Limb (tissue), 2 donors: ENCODE results near the gene PHF8.

Experiments used
- DNase-seq, 2 donors: peaks; one replicate each; pipeline ENCODE4 v3.0.0-alpha.2; 2016; ENCODE audit errors: extremely low spot score in 2 of 2

The PHF8 gene

DNA sequence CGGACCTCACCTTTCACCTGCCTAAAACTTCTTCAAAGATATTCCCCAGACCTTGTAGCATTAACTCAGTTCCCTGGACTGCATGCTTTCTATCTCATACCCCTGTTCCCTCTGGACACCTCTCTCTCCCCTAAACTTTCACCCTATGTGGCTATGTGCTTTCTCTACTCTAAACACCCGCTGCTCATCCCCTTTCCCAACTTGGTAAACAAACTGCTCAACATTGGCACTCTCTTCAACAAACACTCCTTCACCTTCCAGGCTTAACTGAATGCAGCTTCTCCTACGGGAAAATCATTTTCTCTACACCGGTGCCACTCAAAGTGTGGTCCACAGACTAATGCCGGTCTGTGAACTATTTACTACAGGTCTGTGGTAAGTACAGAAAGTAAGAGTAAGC is 19.9 kb downstream of the PHF8 start:
- DNase-seq = no peak

GRCh38 chrX:54012830-54013500 is 31.3 kb downstream of the PHF8 start:
- DNase-seq = no peak

DNA sequence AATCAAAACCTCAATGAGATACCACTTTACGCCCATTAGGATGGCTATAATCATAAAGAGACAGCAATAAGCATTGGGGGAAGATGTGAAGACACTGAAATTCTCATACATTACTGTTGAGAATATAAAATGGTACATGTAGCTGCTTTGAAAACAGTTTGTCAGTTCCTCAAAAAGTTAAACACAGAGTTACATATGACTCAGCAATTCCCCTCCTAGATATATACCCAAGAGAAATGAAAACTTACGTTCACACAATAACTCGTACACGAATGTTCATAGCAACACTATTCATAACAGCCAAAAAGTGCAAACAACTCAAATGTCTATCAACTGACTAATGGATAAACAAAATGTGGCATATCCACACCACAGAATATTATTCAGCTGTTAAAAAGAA is 36.6 kb downstream of the PHF8 start:
- no peak for DNase-seq

- DNase-seq = no peak
Measured at GRCh38 chrX:53997724-53998123, 46.5 kb downstream of the PHF8 start.

DNA sequence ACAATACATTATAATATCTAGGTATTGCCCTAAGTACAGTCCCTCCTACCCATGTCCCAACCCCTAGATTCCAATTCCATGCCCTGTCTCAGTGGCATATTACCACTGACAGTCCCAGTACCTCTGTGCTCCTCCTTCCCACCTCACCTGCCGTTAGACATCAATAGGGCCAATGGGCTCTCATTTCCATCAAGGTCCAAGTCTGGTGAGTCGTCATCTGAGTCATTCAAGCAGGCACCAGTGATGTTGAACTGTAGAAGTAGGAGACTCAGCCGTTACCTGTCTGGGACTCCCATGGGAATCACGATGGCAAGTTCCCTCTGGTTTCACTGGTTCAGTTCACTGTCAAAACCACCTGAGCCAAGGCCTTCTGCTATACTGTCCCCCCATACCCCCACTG is 51.7 kb downstream of the PHF8 start:
- no peak for DNase-seq

GRCh38 chrX:53990171-53990570 is 54.1 kb downstream of the PHF8 start:
- DNase-seq = no peak

DNA sequence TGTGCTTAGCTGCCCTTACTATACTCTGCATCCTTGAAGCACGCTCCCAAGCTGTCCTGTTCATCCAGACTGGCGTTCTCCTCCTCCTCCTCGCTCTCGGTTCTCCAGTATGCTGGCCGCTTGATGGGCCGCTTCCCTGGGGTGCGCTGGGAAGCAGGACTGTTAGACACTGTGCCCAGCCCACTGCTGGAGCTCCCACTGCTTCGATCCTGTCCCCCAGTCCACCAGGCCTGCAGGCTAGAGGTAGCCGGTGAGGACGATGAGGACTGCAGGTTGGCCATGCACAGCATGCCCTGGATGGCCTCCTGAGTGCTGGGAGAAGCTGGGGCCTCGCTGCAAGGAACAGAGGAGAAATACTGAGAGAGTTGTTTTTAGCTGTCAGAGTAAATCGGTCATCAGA is 59.4 kb downstream of the PHF8 start:
- no peak for DNase-seq

DNA sequence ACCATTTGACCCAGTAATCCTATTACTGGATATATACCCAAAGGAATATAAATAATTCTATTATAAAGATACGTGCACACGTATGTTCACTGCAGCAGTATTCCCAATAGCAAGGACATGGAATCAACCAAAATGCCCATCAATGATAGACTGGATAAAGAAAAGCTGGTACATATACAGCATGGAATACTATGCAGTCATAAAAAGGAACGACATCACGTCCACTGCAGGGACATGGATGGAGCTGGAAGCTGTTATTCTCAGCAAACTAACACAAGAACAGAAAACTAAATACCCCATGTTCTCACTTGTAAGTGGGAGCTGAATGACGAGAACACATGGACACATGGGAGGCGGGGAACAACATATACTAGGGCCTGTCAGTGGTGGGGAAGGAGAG is 69.7 kb downstream of the PHF8 start:
- DNase-seq = no peak

- no peak for DNase-seq
Measured at GRCh38 chrX:53969540-53969939, 74.7 kb downstream of the PHF8 start.

DNA sequence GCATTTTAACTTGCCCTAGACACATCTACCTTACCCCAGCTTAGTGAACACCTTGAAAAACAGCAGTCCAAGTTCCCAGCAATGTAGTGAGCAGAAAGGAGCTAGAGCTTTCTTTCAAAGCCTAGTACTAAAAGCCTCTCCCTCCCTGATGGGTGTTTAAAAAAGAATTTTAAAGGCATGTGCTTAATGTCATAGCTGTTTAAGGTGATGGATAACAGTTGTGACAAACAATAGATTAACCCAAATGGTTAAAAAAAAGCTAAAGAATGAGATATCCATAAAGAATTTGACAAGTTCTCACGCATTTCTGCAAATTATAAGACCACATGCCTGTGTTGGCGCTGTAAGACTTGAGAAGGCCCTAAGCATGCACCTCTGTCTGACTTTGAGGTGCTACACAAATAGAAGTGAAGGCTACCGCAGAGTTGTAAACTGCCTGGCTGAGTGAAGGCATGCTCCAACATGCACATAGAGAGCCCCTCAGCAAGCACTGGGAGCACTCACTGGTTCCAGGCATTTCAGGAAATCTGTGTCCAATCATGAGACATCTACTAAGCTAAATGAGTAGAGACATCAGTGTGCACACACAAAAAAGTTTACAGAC is 94.0 kb downstream of the PHF8 start:
- no peak for DNase-seq

DNA sequence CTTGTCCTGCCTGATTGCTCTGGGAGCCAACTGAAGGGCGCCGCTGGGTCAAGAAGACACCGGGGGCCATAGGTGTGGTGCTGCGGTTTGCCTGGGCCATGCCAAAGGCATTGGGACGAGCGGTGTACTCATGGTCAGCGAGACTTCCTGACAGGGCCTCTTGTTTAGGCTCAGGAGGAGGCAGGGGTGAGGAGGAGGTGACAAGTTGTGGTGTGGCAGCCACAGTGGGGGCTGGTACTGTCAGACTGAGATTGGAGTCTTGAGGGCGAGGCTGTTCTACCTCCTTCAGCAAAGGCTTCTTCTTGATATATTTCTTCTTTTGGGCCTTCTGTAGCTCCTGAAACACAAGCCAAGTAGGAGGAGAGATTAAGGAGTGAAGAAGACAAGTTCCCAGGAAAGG is 104.1 kb downstream of the PHF8 start:
- DNase-seq = no peak

DNA sequence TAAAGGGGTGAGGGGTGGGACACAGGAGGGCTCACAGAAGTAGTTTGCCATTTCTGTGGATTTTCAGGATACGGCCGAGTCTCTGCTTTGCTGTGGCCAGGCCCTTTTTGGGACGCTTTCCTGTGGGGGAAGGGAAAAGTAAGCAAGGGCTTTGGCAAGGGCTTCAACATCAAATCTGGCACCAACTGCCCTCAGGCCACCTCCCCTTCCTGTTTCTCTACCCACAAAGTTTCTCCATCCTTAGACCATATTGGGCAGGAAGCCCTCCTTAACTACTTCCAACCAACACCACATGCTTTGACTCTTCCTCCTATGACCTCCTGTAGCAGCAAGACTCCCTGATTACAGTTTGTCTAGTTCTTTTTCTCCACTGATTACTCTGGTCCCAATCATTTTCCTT is 105.1 kb downstream of the PHF8 start:
- no peak for DNase-seq

DNA sequence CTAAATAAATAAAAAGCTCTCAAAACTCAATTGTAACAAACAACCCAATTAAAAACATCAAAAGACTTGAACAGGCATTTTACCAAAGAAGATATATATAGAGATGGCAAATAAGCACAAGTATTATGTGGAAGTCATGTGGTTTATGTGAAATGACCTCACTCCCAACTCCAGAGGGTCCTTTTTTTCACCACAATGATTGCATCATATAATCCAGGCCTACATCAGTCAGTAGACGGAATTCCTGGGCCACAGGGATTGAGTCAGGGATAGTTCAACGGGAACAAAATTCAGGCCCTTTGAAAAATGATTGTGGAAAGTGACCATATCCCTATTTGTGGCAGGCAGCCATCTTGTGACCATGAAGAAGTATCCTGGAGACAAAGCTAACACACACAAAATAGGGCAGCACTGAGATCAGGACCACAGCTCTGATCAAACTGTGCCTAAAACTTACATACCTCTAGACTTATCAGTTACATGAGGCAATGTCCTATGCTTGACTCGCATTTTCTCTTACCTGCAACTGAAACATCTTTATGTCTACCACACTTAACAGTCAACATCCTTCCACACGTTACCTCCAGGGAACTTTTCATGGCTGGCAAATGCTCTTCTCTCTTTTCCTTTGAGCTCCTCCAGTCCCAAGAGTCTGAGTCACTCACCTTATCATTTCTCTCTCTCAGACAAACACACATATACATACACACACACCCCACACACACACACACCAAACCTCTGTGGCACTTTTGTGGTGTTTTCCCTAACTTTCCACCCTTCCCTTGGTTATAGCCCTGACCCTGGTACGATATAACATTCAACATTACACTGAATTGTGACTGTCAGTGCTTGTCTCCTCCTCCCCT is 113.5 kb downstream of the PHF8 start:
- no peak for DNase-seq

DNA sequence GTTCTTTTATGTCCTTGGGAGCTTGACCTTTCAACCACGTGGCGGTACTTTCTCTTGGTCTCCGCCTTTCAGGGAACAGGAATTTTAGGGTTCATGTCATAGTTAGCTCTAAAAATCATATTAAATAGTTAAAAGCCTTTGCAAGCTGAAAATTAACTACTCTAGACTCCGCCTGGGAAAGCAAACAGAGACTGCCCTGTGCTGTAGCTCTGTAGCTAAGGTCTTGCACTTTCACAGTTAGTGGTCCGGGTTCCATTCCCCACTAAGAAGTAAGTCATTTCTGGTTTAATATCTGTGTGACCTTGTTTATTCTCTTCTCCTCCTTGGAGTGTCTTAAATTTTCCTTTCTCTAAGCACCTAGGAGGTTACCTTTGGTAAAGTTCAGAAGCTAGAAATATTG is 118.2 kb downstream of the PHF8 start:
- no peak for DNase-seq

- no peak for DNase-seq
Measured at GRCh38 chrX:53918702-53919101, 125.6 kb downstream of the PHF8 start.

DNA sequence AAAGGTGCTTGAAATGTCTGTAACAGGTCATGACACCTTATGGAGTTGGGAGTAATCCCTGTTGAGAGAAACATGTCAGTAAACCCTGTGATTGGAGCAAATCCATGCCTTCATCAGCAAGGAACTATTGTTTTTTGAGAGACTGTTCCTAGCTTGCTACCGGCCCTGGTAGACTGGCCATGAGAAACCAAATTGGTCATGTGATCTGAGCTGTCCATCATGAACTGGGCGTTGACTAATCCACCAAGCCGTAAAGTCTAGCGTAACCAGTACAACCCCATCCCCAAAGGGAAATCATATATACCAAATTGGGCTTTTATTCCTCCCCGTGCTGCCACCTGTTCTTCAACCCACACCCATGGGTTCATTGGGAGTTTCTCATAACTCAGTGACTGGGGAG is 143.7 kb downstream of the PHF8 start:
- DNase-seq = no peak

GRCh38 chrX:53895270-53895669 is 149.0 kb downstream of the PHF8 start:
- no peak for DNase-seq
